HG02623 (cell line): Measurements from ENCODE around the gene RNLS.
"Not testable (repeated sequence)": the region's sequence is repeated elsewhere in the genome, so short reads cannot be mapped to it uniquely, and the experiment has no call there.

Source experiments
- ATAC-seq: cut with Tn5 transposase; IDR thresholded peaks from one replicate; pipeline ENCODE4 v1.9.1; 2021; ENCODE audit warnings: moderate library complexity; ENCODE audit not compliant: unreplicated experiment

RNLS gene

DNA sequence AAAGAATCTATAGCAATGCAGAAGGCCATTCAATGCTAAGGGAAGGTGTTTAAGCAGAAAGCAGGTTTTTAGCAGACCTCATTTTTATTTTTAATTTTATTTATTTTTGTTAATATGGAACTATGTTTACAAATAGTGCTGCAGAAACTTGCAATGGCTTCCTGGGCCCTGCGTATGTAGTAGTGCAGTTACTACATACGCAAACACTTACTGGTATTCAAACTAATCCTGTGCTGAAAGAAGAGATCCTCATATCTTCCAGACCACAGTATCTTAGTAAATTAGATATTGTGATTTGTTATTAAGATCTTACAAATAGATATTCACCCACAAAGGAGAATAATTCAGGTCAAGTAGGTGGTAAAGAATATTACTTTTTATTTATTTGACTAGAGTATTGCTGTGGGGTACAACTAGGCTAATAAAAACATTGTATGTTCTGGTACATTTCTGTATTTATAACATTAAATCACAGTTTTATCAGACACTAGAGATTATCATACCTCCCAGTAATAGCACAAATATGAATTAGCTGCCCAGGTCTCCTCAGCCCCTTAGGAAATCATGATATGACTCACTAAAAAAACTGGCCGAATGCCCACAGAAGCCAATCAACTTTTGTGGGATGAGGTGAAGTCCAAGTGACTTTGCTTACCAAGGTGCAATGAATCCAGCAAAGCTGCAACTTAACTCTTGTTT lies 57.6 kb downstream of the RNLS start:
- ATAC-seq = no peak

DNA sequence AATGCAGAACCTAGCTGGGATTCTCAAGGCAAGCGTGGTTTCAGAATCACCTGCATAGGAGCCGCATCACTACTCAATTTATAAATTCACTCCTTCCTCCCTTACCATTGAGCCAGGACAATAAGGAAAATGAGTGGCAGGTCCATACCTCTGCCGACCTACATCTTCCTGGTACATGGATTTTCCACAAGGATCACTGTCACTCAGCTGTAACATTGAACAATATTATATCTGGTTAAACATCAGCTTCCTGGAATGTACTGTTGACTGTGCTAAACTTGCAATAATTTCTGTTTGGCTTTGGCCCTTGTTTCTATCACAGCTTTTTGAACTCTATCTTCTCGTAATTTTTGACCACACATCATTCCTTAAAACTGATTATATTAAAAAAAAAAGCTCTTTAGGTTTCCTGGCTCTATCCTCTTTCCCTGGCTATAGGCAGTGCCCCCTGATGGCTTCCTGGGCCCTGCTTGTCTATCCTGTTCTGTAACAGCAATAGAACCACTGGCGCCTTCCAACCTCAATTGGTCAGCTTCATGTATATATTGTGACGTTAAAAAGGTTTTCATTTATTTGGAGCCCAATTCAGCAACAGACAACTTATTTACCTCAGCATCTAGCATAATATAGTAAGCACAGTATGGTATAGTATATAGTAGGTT lies 59.2 kb downstream of the RNLS start:
- ATAC-seq = no peak

DNA sequence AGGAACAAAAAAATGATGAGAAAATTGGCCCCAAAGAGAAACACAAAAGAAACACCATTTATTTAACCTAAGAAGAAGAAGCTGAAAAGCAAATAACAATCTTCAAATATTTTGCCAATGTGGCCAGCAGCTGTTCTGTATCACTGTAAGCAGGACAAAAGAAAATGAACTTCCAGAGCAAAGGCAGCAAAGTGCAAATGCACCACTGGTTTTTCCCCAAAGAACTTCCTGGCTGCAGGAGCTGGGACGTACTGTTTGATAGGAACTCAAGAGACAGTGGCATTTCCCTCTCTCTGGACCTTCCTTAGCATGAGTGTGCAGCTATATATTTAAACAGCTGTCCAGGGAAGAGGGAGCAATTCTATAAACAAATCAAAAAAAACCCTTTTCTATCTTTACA lies 60.4 kb downstream of the RNLS start:
- ATAC-seq = no peak

DNA sequence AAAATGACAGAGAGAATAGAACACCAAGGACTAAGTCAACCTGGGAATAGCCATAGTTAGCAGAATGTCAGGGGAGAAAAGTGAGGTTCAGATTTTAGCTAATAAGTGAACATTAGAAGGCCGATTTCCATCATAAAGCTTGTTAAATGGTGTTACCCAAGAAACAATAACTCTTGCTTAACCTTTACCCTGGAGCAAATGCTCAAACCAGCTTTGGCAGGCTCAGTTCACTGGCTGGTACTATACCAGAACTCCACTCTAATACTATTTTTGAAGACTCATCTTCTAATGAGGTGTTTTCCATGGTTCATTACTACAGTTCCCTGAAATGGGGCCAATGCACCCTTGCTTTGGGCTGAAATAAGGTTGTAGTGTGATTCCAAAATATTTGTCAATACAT lies 61.3 kb downstream of the RNLS start:
- ATAC-seq = no peak

DNA sequence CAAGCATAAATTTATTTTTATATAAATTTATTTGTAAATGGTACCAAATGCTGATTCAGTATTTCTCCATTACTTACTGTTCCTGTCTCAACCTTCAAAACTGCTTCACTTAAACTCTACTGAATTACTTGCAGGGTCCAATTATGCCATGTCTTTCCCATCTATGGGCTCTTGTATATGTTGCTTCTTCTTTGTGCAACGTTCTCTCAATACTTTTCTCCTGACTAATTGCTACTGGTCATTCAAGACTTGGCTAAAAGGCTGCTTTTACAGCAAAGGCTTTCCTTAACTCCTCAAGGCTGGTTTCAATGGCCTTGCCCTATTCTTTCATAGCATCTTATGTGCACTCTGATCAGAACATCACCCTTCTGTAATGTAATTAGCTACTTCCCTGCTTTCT lies 67.9 kb downstream of the RNLS start:
- no peak for ATAC-seq

DNA sequence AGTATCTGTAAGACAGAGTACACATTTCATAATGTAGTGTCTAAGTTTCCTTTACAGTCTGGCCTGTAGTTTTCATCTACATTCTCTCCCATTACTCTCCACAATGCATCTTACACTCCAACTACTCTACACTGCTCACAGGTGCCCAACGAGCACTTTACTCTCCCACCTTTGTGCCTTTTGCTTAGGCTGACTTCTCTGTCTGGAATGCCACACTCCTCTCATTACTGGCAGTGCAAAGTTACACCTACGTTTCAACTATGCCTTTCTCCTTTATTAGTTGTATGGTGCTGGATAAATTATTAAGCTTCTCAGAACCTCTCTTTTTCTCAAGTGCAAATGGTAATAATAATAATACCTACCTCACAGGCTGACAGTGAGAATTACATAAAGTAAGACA lies 70.5 kb downstream of the RNLS start:
- no peak for ATAC-seq

DNA sequence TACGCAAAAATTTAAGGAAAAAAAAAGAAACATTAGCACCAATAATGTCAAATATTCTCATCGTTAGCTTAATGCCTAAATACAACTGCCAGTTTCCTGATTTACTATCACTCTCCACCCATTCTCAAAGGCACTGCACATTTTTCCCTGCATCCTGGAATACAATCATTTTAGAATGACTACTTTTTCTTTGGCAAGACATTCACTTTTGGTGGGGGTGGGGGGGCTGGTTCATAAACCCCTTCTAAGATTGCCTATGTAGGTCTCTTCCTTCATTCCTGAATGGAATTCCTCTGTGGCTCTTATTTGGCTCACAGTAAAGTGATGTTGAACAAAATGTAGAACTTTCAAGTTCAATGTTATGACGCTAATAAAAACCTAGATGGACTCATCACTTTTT lies 74.3 kb downstream of the RNLS start:
- no peak for ATAC-seq

DNA sequence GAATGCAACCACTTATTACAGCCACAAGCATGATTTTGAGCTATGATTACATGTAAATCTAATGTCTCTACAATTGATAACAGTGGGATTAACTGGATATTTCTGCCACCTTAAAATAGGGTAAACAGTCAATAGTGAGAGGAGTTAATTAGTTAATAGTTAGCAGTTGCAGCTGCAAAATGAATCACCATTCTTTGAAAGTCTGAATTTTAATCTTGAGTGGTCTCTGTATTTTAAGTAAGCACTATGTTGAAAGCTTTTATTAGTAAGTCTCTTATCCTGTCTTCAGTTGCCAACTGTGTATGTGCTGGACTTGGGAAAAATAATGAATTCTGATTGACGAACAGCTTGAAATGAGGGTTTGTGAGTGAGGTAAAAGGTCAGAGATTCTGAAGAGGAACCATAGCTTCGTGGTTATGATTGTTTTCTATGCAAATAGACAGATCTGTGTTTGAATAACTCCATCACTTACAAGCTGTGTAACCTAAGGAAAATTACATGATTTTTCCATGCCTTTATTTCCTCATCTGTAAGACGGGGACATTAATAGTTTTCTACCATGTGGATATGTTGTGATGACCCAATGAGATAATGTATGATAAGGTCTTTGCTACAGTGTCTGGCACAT lies 75.2 kb downstream of the RNLS start:
- no peak for ATAC-seq

DNA sequence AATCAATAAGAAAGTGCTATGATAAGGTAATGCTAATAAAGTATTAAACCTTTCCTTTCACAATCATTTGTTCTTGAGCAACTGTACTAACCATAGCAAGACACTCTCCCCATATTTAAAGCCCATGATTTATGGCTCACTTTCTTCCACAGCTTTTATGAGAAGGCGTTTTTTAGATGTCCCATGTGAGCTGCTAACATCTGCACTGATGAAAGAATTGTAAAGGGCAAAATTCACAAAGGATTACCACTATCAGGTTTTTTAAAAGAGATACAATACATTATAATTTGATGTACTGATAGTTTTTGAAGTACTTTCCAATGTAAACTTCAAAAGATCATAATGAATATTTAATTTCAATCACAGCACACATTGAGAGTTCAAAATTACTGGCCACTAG lies 75.7 kb downstream of the RNLS start:
- no peak for ATAC-seq

DNA sequence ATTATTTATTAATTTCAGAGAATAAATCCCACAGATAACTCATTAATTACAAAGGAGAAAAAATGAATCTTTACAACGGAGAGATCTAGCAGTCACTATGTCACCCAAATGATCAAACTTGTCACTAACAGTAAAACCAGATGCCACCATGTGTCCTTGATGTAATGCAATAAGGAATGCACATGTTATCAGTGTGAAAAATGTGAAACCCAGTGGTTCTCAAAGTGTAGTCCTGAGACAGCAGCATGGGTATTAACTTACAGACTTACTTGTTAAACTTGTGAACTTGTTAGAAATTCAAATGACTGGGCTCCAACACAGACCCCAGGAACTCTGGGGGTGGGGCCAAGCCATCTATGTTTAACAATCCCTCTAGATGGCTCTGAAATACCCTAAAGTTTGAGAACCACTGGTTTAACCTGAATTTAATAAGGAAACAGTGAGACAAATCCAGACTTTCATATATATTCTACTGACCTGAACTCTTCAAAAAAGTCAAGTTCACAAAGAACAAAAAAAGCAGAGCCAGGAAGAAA lies 77.4 kb downstream of the RNLS start:
- ATAC-seq = no peak

DNA sequence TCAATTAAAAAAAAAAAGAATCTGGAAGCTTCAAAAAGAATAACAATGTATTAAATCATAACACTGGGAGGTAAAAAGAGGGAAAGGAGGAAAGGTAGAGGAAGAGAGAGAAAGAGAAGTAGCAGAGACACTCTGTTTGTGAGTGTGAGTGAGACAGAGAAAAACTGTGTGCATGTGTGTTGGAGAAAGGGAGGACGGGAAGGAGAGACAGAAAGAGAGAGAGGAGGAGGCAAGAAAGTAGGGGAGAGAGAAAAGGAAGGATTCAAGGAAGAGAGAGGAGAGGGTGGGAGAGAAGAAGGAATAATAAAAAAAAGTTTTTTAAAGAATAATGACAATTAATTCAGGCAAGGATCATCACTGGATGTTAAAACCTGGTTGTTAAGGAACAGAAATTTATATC lies 77.9 kb downstream of the RNLS start:
- no peak for ATAC-seq

DNA sequence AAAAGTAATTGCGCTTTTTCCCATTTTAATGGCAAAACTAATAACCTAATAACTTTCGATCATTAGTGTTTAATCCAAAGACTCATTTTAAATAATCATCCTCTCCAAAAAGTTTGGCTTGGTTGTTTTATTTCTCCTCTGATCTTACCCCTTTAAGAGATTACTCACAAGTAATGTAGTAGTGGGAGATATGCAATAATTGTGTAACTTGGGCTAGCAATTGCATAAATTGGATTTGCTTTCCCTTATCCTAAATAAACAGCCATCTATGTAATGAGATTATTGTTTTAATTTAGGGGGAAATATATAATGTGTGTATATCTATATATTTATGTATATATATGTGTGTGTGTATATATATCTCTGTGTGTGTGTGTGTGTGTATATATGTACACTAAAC lies 82.5 kb downstream of the RNLS start:
- ATAC-seq = no peak

DNA sequence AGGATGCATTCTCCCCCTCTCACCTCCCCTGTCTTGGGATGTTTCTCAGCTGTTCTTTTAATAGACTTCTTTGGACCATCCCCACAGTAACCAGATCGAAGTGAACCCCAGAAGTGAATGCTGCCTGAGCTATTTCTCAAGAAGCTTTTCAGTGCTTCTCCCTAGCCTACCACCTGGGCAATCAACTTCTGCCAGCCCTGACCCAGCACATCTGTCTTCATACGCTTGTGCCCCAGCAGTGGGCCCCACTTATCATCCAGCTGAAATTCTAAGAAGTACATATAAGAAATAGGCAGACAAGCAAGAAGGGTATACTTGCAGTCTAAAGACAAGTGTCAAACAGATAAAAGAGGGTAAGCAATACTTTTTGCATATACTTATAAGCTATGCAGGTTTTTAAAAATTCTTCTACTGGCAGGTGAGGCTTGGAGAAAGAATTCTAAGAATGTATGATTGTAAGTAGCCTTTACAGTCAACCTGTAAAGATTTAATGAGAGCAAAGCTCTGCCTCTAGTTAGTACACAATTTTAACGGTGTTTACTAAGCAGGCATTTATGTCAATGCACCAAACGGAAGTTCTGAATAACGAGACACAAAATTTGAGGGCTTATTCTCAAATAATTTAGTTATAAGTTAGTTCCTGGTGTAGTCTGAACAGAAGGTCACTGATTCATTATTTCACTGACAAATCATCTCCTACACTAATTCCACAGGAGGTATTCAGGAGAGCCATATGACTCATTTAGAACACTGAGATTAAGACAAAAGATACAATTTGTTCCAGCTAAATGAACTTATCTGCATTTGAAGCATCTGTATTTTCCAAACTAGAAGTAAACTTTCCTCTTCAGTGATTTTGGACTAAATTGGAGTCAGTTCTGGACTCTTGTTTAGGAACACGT lies 83.3 kb downstream of the RNLS start:
- no peak for ATAC-seq

DNA sequence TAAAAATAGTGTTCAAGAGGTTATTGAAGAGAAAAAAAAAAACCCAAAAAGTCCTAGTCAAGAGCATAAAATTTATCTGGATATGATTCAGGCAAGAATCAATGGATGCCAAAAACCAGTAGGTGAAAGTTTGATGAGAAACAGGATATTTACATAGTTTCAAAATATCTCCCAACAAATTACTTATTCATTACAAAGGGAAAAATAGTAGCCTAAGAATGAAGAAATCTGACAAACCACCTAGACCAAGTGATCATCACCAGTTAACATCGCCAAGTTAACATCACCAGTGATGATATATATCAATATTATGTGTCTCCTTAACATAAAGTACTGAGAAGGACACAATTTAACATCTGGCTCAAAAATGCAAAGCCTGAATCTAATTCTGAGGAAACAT lies 85.2 kb downstream of the RNLS start:
- ATAC-seq = no peak

DNA sequence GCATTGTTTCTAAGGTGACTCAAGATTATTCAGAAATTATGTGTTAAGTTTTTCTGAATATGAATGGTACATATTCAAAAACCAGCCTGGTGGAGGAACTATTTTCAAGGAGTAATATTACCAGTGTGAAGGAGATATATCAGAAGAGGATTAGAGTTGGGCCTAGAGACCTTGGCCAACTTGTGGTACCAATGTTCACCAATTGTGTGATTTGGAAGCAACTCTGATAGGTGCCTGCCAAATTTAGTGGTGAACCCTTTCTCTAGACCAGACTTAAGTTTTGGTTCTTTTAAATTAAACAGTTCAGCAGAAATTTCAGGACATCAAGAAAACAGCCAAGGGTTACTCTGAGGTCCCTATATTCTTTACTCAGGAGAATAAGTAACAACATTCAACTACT lies 88.6 kb downstream of the RNLS start:
- ATAC-seq = no peak

DNA sequence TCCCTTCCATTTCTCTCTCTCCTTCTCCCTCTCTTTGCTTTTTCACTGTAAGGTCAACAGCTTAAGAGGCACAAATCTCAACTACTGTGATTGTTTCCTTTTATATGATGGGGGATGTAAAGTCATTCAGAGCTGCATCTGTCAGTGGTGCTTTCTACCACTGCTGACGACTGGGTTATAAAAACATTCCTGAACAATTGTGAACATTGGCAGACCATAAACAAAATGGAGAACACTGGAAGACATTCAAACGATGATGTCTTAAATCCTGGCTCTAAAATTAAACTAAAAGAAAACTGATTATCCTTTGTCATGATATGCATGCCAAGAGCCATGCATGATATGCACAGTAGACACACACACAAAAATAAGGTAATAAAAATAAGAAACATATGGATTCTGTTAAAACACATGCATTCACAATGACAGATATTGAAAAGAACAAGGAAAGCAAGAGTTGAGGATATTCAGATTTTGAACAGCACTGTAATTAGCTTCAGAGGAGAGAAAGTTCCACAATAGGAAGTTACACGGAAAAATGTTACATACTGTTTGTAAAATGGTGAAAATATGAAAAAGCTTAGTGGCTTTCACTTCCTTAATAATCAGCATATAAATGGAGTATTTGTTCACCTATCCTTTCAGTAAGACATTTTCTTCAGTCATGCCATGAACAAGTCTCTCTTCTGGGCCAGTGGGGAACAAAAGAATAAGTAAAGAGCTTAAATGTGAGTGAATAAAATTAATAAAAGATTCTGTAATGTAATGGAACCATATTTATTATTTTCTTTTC lies 89.2 kb downstream of the RNLS start:
- no peak for ATAC-seq

DNA sequence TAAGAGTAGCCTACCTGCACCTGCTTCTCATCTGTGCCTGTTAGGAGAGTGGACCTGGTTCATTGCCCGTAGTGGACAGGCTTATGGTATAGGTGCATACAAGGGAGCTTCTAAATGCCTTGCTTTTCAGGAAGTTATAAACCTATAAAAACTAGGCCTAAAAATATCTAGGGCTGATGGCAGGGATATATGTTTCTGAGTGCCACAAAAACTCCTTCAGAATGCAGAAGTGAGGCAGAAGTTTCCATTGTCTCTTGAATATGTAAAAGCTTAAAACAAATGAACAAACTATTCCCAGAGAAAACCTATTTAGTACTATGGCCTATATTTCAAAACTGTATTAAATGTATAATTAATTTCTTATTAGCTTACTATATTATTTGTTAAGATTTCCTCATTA lies 91.8 kb downstream of the RNLS start:
- no peak for ATAC-seq

DNA sequence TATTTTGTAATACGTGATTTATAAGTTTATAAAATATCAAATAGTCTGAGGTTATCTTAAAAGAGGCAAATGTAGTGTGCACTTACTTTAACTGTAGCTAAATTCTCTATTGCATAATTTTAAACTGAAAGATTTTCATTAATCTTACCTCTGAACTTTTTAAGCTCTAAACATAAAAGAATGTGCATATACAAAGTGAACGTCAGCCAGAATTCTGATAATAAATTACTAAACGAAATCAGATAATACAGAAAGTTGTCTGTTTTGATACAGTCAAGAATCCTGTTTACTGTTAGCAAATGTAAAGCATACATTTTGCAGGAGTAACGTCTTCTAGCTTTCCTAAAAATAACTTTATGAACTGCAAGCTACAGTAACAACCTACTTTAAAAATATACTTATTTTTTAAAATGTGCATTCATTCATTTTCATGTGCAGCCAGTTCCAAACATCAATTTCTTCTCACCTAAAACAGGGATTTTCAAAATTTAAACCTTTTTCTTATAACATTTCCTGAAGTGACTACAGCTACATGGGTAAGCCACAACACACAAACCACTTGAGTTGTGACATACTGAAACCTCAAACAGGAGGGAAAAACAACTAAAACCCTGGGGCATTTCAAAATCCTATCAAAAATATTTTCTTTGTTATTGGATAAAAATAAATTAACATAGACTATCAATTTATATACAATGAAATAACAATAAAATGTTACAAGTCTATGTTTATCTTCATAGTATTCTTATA lies 92.7 kb downstream of the RNLS start:
- no peak for ATAC-seq

DNA sequence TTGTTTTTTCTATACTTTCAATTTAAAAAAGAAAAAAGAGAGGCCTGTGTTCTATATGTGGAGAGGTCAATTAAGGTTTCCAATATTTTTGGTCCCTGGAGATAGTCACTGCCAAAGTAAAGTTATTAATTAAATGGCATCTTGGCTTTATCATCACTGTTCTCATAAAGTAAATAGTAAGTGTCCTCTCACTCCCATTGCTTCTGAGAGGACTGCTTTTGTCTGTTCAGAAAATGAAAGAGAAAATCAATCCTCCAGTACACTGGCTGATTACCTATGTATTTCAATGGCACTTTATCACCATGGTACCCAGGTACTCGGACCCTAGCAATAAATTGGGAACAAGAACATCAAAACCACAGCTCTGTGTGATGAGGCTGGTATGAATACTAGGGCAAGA lies 94.0 kb downstream of the RNLS start:
- no peak for ATAC-seq

DNA sequence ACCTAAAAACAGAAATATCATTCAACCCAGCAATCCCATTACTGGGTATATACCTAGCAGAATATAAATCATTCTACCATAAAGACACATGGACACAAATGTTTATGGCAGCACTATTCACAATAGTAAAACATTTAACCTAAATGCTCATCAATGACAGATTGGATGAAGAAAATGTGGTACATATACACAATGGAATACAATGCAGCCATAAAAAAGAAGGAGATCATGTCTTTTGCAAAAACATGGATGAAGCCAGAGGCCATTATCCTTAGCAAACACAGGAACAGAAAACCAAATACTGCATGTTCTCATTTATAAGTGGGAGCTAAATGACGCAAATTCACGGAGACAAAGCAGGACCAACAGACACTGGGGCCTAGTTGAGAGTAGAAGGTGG lies 96.3 kb downstream of the RNLS start:
- not testable (repeated sequence) for ATAC-seq
